ENCODE data around the gene C4orf50.

DNA sequence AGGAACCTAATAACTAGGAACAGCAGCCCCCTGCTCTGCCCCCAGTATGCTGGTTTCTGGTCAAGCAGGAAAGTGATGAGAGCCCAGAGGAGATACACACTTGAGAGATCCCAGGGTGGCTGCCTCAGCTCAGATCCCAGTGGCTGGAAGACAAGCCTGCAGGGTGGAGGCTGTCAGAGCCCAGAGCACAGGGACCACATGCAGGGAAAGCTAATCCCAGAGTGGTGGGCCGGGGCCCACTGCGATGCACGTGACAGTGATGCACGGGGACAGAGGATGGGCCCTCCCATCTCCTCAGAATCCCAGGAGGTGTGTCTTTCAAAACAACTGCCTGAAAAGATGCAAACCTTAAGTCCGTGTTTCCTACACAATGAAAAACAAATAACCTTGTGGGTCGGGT lies 96.2 kb downstream of the C4orf50 start:
- TF ChIP-seq STAT1 (IDR thresholded peaks at IDR 0.05; ENCODE audit: unreplicated experiment) (no peak), EZH2 (IDR thresholded peaks at IDR 0.05; ENCODE audit: low read depth, unreplicated experiment) (no peak), POLR2AphosphoS5 (IDR thresholded peaks at IDR 0.05; ENCODE audit: low read depth) (no peak), EZH2phosphoT487 (IDR thresholded peaks at IDR 0.05; ENCODE audit: unreplicated experiment) (no peak), ZNF331 (CRISPR knock-in tag; IDR thresholded peaks at IDR 0.05; ENCODE audit: low read depth) (no peak), CREB1 (CRISPR knock-in tag; IDR thresholded peaks at IDR 0.05; ENCODE audit: low read depth) (no peak)
- TF ChIP-seq, protein P1, sequence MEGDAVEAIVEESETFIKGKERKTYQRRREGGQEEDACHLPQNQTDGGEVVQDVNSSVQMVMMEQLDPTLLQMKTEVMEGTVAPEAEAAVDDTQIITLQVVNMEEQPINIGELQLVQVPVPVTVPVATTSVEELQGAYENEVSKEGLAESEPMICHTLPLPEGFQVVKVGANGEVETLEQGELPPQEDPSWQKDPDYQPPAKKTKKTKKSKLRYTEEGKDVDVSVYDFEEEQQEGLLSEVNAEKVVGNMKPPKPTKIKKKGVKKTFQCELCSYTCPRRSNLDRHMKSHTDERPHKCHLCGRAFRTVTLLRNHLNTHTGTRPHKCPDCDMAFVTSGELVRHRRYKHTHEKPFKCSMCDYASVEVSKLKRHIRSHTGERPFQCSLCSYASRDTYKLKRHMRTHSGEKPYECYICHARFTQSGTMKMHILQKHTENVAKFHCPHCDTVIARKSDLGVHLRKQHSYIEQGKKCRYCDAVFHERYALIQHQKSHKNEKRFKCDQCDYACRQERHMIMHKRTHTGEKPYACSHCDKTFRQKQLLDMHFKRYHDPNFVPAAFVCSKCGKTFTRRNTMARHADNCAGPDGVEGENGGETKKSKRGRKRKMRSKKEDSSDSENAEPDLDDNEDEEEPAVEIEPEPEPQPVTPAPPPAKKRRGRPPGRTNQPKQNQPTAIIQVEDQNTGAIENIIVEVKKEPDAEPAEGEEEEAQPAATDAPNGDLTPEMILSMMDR (conservative IDR thresholded peaks at IDR 0.05; ENCODE audit: low read depth in 2 of 2): no peak
- TF ChIP-seq, protein P2, sequence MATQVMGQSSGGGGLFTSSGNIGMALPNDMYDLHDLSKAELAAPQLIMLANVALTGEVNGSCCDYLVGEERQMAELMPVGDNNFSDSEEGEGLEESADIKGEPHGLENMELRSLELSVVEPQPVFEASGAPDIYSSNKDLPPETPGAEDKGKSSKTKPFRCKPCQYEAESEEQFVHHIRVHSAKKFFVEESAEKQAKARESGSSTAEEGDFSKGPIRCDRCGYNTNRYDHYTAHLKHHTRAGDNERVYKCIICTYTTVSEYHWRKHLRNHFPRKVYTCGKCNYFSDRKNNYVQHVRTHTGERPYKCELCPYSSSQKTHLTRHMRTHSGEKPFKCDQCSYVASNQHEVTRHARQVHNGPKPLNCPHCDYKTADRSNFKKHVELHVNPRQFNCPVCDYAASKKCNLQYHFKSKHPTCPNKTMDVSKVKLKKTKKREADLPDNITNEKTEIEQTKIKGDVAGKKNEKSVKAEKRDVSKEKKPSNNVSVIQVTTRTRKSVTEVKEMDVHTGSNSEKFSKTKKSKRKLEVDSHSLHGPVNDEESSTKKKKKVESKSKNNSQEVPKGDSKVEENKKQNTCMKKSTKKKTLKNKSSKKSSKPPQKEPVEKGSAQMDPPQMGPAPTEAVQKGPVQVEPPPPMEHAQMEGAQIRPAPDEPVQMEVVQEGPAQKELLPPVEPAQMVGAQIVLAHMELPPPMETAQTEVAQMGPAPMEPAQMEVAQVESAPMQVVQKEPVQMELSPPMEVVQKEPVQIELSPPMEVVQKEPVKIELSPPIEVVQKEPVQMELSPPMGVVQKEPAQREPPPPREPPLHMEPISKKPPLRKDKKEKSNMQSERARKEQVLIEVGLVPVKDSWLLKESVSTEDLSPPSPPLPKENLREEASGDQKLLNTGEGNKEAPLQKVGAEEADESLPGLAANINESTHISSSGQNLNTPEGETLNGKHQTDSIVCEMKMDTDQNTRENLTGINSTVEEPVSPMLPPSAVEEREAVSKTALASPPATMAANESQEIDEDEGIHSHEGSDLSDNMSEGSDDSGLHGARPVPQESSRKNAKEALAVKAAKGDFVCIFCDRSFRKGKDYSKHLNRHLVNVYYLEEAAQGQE (IDR thresholded peaks at IDR 0.05; ENCODE audit: unreplicated experiment): no peak
- TF ChIP-seq, protein P3, sequence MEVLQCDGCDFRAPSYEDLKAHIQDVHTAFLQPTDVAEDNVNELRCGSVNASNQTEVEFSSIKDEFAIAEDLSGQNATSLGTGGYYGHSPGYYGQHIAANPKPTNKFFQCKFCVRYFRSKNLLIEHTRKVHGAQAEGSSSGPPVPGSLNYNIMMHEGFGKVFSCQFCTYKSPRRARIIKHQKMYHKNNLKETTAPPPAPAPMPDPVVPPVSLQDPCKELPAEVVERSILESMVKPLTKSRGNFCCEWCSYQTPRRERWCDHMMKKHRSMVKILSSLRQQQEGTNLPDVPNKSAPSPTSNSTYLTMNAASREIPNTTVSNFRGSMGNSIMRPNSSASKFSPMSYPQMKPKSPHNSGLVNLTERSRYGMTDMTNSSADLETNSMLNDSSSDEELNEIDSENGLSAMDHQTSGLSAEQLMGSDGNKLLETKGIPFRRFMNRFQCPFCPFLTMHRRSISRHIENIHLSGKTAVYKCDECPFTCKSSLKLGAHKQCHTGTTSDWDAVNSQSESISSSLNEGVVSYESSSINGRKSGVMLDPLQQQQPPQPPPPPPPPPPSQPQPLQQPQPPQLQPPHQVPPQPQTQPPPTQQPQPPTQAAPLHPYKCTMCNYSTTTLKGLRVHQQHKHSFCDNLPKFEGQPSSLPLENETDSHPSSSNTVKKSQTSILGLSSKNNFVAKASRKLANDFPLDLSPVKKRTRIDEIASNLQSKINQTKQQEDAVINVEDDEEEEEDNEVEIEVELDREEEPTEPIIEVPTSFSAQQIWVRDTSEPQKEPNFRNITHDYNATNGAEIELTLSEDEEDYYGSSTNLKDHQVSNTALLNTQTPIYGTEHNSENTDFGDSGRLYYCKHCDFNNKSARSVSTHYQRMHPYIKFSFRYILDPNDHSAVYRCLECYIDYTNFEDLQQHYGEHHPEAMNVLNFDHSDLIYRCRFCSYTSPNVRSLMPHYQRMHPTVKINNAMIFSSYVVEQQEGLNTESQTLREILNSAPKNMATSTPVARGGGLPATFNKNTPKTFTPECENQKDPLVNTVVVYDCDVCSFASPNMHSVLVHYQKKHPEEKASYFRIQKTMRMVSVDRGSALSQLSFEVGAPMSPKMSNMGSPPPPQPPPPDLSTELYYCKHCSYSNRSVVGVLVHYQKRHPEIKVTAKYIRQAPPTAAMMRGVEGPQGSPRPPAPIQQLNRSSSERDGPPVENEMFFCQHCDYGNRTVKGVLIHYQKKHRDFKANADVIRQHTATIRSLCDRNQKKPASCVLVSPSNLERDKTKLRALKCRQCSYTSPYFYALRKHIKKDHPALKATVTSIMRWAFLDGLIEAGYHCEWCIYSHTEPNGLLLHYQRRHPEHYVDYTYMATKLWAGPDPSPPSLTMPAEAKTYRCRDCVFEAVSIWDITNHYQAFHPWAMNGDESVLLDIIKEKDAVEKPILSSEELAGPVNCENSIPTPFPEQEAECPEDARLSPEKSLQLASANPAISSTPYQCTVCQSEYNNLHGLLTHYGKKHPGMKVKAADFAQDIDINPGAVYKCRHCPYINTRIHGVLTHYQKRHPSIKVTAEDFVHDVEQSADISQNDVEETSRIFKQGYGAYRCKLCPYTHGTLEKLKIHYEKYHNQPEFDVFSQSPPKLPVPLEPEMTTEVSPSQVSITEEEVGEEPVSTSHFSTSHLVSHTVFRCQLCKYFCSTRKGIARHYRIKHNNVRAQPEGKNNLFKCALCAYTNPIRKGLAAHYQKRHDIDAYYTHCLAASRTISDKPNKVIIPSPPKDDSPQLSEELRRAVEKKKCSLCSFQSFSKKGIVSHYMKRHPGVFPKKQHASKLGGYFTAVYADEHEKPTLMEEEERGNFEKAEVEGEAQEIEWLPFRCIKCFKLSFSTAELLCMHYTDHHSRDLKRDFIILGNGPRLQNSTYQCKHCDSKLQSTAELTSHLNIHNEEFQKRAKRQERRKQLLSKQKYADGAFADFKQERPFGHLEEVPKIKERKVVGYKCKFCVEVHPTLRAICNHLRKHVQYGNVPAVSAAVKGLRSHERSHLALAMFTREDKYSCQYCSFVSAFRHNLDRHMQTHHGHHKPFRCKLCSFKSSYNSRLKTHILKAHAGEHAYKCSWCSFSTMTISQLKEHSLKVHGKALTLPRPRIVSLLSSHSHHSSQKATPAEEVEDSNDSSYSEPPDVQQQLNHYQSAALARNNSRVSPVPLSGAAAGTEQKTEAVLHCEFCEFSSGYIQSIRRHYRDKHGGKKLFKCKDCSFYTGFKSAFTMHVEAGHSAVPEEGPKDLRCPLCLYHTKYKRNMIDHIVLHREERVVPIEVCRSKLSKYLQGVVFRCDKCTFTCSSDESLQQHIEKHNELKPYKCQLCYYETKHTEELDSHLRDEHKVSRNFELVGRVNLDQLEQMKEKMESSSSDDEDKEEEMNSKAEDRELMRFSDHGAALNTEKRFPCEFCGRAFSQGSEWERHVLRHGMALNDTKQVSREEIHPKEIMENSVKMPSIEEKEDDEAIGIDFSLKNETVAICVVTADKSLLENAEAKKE (CRISPR knock-in tag; IDR thresholded peaks at IDR 0.05): no peak

All from GM23338 (cell line).